Tibial nerve (tissue), 4 donors: ENCODE results near the gene TM4SF4. TPM values are rescaled to one million over a fixed set of nuclear protein-coding genes. Genes with fewer than 3 reads are reported as not detected.
A peak's percentile ranks its signal among the peaks of the same experiment; 100 is the strongest.

Experiments used
- DNase-seq, 2 donors: peaks; one replicate each; pipeline ENCODE4 v3.0.0-alpha.2; 2019; ENCODE audit warnings: low spot score in 2 of 2
- H3K27ac ChIP-seq, 4 donors: fragments of 200-600 bp; sonication (generic) in 3 of 4; one replicate each; pipeline ENCODE4 v1.5.1; 2017 to 2019; ENCODE audit warnings: mild to moderate bottlenecking in 1 of 4
- H3K27me3 ChIP-seq, 2 donors: fragments of 200-600 bp; sonication (generic) in 1 of 2; one replicate each; pipeline versions ENCODE4 v1.5.1 to v1.6.0; 2017 to 2019
- H3K36me3 ChIP-seq, 3 donors: fragments of 200-600 bp; sonication (generic); one replicate each; pipeline ENCODE4 v1.5.1; 2018 to 2019
- H3K4me1 ChIP-seq, 4 donors: fragments of 200-600 bp; sonication (generic) in 3 of 4; one replicate each; pipeline ENCODE4 v1.5.1; 2017 to 2019
- H3K4me3 ChIP-seq, 4 donors: fragments of 200-600 bp; sonication (generic) in 3 of 4; one replicate each; pipeline ENCODE4 v1.5.1; 2017 to 2019; ENCODE audit warnings: mild to moderate bottlenecking in 1 of 4, moderate library complexity in 1 of 4
- H3K9me3 ChIP-seq, 4 donors: fragments of 200-600 bp; sonication (generic) in 3 of 4; one replicate each; pipeline ENCODE4 v1.5.1; 2017 to 2019
- CTCF ChIP-seq, 5 experiments: fragments of 200-600 bp in 3 of 5; fragments of 450-650 bp in 2 of 5; sonication (generic) in 3 of 5; IDR thresholded peaks; one replicate each; pipeline ENCODE4 v1.5.1; 2016 to 2019; ENCODE audit warnings: antibody characterized with exemption in 5 of 5, mild to moderate bottlenecking in 3 of 5, moderate library complexity in 2 of 5
- EP300 ChIP-seq, 2 donors: sonication (generic); formaldehyde crosslinking; IDR thresholded peaks; one replicate each; pipeline ENCODE4 v1.6.1; 2017; ENCODE audit warnings: antibody characterized with exemption in 2 of 2, mild to moderate bottlenecking in 1 of 2
- POLR2A ChIP-seq, 2 donors: fragments of 450-650 bp; IDR thresholded peaks; one replicate each; pipeline ENCODE4 v1.6.1; 2017; ENCODE audit warnings: antibody characterized with exemption in 2 of 2, mild to moderate bottlenecking in 2 of 2, moderate library complexity in 2 of 2
- WGBS, 2 donors: methylation state at CpG; one replicate each; pipeline ENCODE4 v1.1.5; 2018; 5-methylcytosine and 5-hydroxymethylcytosine counted together
- total RNA-seq, 4 donors: library from RNA; depleted of rRNA; stranded (reverse); fragments of >200 nt; gene quantifications; one replicate each; pipeline ENCODE4 v1.1.0, GENCODE V29; 2016

The TM4SF4 gene
- total RNA-seq, 4 donors from 2014 or later: not detected

GRCh38 chr3:149538371-149538770 lies 63.9 kb downstream of the TM4SF4 start:
- DNase-seq: no peak
- Histone ChIP-seq H3K9me3 (no peaks in the 10 kb centered on the region), H3K4me1 (peaks cover 0 to 94% (median 42%) of the 10 kb centered on the region in 4 donors), H3K36me3 (peaks cover 0 to 11% (median 0%) of the 10 kb centered on the region in 3 donors), H3K27me3 (no peaks in the 10 kb centered on the region), H3K27ac (peak overlapping the region in 1 of 4 donors; percentile 93), H3K4me3 (no peak overlapping the region)
- TF ChIP-seq EP300 (IDR thresholded peaks at IDR 0.05) (no peak), CTCF (IDR thresholded peaks at IDR 0.05) (no peak), POLR2A (IDR thresholded peaks at IDR 0.05) (no peak)
- 88 to 92% methylated on average over 1 of the region's 1 CpG for WGBS, 2 donors

- peak overlapping the region in 2 of 4 donors; percentile 56 to 75 for H3K27ac ChIP-seq
- WGBS, 2 donors: 23 to 31% methylated on average over 3 of the region's 3 CpGs
These were observed 66.6 kb downstream of the TM4SF4 start for GRCh38 chr3:149541091-149541491.

GRCh38 chr3:149542375-149543312 lies 68.1 kb downstream of the TM4SF4 start:
- 76 to 81% methylated on average over 9 of the region's 9 CpGs for WGBS, 2 donors
- peaks cover 0 to 11% (median 0%) of the 10 kb centered on the region in 3 donors for H3K36me3 ChIP-seq

More at GRCh38 chr3:149541091-149541491, 66.6 kb downstream of the TM4SF4 start:
- Histone ChIP-seq H3K36me3 (peaks cover 0 to 11% (median 0%) of the 10 kb centered on the region in 3 donors), H3K27me3 (no peaks in the 10 kb centered on the region), H3K4me1 (peaks cover 0 to 72% (median 23%) of the 10 kb centered on the region in 4 donors), H3K4me3 (no peak overlapping the region), H3K9me3 (no peaks in the 10 kb centered on the region)
- no peak for DNase-seq
- TF ChIP-seq EP300 (IDR thresholded peaks at IDR 0.05) (peak in 1 of 2 donors; percentile 7), POLR2A (IDR thresholded peaks at IDR 0.05) (no peak), CTCF (IDR thresholded peaks at IDR 0.05) (peak in 2 of 5 experiments; percentile 15 to 18)

GRCh38 chr3:149545049-149545448 lies 70.6 kb downstream of the TM4SF4 start:
- Histone ChIP-seq H3K4me3 (no peak overlapping the region), H3K36me3 (peaks cover 0 to 11% (median 0%) of the 10 kb centered on the region in 3 donors), H3K27ac (no peak overlapping the region), H3K4me1 (peaks cover 0 to 66% (median 10%) of the 10 kb centered on the region in 4 donors), H3K27me3 (no peaks in the 10 kb centered on the region), H3K9me3 (no peaks in the 10 kb centered on the region)
- no peak for TF ChIP-seq EP300 (IDR thresholded peaks at IDR 0.05)
- no peak for TF ChIP-seq CTCF (IDR thresholded peaks at IDR 0.05)
- no peak for TF ChIP-seq POLR2A (IDR thresholded peaks at IDR 0.05)
- 82 to 96% methylated on average over 2 of the region's 2 CpGs for WGBS, 2 donors
- no peak for DNase-seq

More at GRCh38 chr3:149542375-149543312, 68.1 kb downstream of the TM4SF4 start:
- Histone ChIP-seq H3K27me3 (no peaks in the 10 kb centered on the region), H3K4me3 (no peak overlapping the region), H3K9me3 (no peaks in the 10 kb centered on the region), H3K27ac (no peak overlapping the region), H3K4me1 (peaks cover 0 to 72% (median 12%) of the 10 kb centered on the region in 4 donors)
- TF ChIP-seq POLR2A (IDR thresholded peaks at IDR 0.05) (no peak), EP300 (IDR thresholded peaks at IDR 0.05) (no peak), CTCF (IDR thresholded peaks at IDR 0.05) (no peak)
- DNase-seq: no peak

- 18 to 23% methylated on average over 9 of the region's 9 CpGs for WGBS, 2 donors
- DNase-seq: peak; percentile 37 to 73
- peak overlapping the region in 3 of 4 donors; percentile 13 to 84 (median 51) for H3K27ac ChIP-seq
- no peaks in the 10 kb centered on the region for H3K27me3 ChIP-seq
- no peaks in the 10 kb centered on the region for H3K36me3 ChIP-seq
- H3K4me1 ChIP-seq: peaks cover 0 to 64% (median 12%) of the 10 kb centered on the region in 4 donors
- no peaks in the 10 kb centered on the region for H3K9me3 ChIP-seq
- peak overlapping the region in 1 of 4 donors; percentile 4 for H3K4me3 ChIP-seq
- TF ChIP-seq EP300 (IDR thresholded peaks at IDR 0.05) (peak in 1 of 2 donors; percentile 43), POLR2A (IDR thresholded peaks at IDR 0.05) (no peak)
These were observed 72.9 kb downstream of the TM4SF4 start for GRCh38 chr3:149547413-149547812.
